NCI-H2196 (cell line): ENCODE data around the gene EVI5L.
"Not testable (repeated sequence)": the region's sequence is repeated elsewhere in the genome, so short reads cannot be mapped to it uniquely, and the experiment has no call there.

Experiments used
- DNase-seq: peaks from one replicate; lab custom pipeline; 2025; ENCODE audit not compliant: unreplicated experiment; lab: John Stamatoyannopoulos, UW

Gene EVI5L

DNA sequence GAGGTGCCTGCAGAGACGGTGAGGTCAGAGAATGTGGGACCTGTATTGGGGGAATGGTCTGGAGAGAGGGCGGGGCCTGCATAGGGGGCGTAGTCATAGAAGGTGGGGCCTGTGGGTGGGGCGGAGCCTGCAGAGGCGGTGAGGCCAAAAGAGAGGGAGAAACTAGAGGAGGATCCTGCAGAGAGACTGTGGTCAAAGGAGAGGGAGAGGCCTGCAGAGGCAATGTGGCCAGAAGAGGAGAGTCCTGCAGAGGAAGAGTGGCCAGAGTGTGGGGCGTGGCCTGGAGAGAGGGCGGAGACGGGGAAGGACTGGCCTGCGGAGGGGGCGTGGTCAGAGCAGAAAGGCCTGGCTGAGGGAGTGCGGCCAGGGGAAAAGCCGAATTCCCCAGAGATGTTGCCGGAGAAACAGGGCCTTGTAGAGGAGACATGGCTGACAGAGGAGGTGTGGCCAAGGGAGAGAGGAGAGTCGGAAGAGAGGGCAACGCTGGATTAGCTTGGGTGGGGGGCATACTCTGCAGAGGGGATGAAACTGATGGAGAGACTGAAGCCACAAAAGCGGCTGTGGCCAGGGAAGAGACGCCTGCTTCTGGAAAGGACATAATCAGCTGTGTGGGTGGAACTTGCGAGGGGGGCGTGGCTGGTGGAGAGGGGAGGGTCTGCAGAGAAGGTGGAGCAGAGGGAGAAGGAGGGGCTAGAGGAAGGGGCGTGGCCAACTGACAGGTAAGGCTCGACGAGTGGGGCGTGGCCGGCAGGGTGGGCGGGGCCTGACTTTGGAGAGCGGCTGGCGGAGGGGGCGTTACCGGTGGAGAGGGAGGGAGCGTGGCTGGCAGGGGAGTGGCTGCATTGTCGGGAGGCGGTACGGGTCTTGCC, 41.7 kb downstream of the EVI5L start:
- DNase-seq: peak; percentile 98

GRCh38 chr19:7872306-7873204, 42.5 kb downstream of the EVI5L start:
- no peak for DNase-seq

DNA sequence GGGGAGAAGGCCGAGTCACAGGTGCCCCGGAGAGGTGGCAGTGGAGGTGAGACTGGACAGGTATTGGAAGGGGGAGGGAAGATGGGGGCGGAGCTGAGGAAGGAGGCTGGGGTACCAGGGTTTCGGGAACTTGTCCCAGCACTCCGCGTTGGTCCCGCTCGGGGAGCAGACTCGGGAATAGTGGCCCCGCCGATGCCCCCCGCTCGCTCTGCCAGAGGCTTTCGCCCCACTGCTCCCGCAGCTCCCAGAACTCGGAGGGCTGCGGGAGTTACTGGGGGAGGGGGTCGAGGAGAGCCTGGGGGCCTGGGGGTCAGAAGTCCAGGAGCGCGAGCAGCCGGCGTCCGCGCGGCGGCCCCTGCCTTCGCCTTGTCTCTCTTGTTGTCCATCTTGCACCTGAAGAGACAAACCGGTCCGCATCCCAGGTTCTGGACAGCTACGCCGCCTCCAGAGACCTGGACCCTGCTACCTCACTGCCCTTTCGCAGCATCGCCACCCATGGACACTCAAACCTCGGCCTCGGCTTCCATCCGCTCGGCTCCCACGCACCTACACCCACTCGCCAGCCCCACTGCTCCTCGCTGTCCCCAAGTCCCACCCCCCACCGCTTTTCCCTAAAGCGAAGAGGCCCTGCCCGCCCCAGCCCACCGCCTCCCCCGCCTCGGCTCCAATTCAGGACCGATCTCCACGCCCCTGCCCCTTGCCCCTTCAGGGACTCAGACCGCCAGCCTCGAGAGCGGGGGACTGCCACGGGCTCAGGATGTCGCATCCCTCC, 43.5 kb downstream of the EVI5L start:
- DNase-seq: no peak

DNA sequence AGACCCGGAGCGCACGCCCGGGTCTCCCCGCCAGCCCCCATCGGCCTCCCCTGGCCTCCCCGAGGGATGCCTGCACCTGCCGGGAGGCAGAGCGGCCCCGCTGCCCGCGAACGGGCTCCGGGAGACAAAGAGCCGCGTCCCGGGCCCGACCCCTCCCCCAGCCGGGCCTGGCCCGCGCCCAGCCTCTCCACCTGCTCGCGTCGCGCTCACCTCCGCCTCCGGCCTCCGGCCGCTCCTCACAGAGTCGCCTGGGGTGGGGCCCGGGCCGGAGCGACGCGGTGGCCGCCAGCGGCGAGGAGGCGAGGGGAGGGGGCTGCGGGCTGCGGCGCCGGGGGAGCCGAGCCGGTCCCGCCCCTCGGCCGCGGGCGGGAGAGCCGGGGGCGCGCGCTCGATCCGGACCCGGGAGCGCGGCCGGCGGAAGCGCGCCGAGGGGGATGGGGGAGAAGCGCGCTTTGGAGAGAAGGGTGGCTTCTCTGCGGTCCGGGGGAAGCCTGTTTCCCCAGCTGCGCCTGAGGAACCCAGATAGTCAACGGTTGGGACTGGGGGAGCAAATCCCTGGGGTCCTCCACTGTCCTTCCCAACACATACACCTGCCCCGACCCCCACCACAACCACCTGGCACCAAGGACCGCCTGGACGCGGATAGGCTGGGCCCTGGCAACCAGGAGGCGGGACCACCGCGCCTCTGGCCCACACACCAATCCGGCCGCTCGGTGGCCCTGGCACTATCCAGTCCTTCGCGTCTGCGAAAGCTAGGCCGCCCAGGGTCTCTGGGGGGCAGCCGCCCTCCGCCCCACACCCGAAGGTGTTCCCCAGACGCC, 44.3 kb downstream of the EVI5L start, which contains the start of gene PRR36:
Gene PRR36, minus strand, starts transcription at position 315 of the 821 bp plus-strand sequence. CDS start 701 bp downstream, outside the sequence.
- DNase-seq: peak; percentile 88

DNA sequence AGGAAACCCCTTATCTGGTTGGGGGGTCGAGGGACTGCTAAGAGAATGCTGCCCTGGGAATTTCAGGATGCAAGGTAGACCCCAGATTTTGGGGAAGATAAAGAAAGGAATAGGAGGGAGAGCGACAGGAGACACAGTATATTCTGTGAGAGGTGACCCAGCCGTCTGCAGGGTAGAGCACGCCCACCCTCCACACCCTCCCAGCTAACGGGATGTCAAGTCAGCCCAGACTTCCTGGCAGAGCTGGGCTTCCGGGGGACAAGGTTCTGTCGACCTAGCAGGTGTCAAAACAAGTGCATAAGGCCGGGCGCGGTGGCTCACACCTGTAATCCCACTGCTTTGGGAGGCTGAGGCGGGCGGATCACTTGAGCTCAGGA, 44.9 kb downstream of the EVI5L start:
- no peak for DNase-seq

DNA sequence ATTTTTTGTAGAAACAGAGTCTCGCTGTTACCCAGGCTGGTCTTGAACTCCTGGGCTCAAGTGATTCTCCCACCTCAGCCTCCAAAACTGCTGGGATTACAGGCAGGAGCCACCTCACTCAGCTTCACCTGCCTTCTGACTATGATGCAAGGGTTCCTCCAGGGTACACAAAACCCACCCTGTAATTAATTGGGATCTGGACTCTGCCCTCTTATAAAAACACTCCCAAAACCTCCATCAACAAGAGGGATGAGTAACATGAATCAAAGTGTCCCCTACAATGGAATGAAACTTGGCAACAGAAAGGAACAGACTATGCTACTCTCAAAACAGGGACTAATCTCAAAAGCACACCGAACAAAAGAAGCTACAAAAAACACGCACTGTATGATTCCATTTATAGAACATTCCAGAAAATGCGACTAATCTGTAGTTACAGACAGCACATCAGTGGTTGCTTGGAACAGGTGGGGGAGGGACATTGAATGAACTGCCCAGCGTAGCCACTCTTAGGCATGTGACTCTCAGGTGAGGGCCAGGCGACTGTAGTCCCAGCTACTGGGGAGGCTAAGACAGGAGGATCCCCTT, 47.3 kb downstream of the EVI5L start:
- no peak for DNase-seq

- no peak for DNase-seq
These were observed 49.2 kb downstream of the EVI5L start for GRCh38 chr19:7879111-7879807.

DNA sequence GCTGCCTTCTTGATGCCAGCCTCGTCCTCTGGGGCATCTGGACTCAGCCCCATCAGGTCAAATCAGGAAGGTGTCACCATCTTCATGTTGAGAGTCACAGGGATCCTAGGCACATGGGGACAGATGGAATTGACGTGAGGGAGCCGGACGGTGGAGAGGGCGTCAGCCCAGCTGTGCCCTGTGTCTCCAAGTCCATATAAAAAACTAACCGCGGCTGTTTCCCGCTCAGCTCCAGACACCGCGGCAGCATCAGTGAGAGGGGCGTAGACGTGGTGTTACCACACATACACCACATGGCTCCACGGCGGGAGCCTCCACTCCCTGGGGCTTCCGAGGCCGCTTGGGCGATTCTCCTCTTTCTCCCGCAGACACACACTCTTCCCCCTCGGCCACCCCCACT, 49.8 kb downstream of the EVI5L start:
- no peak for DNase-seq

GRCh38 chr19:7881910-7882309, 51.9 kb downstream of the EVI5L start:
- DNase-seq: no peak

- DNase-seq: no peak
These were observed 53.1 kb downstream of the EVI5L start for GRCh38 chr19:7883105-7883504.

DNA sequence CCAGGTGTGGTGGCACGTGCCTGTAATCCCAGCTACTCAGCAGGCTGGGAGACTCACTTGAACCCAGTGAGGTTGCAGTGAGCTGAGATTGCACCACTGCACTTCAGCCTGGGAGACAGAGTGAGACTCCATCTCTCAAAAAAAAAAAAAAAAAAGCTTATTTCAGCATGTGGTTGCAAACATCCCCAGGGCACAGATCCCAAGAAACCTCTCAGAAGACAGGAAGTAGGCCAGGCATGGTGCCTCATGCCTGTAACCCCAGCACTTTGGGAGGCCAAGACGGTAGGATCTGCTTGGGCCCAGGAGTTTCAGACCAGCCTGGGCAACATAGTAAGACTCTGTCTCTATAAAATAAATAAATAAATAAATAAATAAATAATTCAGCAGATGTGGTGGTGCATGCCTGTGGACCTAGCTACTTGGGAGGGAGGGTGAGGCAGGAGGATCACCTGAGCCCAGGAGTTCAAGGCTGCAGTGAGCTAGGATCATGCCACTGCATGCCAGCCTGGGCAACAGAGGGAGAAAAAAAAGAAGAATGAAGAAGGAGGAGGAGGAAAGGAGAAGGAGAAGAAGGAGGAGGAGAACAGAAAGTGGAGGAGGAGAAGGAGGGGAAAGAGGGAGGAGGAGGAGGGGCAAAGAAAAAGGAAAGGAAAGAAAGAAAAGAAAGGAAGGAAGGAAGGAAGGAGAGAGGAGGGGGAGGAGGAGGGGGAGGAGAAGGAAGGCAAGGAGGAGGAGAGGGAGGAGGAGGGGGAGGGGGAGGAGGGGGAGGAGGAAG, 54.0 kb downstream of the EVI5L start:
- DNase-seq: no peak

DNA sequence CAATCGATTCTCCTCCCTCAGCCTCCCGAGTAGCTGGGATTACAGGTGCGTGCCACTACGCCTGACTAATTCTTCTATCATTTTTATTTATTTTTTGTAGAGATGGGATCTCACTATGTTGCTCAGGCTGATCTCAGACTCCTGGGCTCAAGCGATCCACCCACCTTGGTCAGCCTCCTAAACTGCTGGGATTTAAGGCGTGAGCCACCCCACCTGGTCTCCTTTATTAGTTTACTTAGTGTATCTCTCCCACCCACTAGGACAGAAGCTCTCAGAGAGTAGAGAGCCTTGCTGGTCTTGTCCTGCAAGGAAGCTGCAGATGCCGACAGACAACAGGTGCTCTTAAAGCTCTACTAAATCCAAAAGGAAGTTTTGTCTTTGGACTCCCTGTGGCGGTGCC, 55.8 kb downstream of the EVI5L start:
- no peak for DNase-seq

DNA sequence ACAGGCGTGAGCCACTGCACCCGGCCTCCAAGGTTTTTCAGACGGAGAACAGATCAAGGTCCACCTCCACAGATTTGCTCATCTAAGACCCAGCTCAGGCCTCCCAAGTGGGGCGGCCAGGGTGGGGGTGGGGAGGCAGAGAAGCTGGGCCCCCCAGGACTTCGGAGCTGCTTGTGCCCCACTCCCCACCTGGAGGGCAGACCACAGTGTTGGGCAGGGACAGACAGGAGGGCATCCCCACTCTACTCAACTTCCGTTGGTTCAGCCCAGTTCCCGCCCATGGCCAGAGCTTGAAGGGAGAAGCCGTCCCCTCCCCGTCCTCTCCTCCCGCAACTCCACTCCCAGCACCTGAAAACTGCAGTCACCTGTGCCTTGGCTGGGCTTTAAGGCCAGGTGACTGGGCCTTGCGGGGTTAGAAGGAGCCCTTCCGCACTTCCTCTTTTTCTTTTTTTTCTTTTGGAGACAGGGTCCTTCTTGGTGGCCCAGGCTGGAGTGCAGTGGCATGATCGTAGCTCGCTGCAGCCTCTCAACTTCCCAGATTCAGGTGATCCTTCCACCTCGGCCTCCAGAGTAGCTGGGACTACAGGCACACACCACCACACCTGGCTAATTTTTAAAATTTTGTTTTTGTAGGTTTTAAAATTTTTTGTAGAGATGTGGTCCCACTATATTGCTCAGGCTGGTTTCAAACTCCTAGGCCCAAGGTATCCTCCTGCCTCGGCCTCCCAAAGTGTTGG, 57.6 kb downstream of the EVI5L start:
- DNase-seq: no peak

GRCh38 chr19:7888145-7888825, 58.3 kb downstream of the EVI5L start, which contains the start of gene LRRC8E:
TSS of gene LRRC8E (plus strand) at chr19:7888510. CDS start at chr19:7895604, 7,094 bp downstream.
- no peak for DNase-seq

DNA sequence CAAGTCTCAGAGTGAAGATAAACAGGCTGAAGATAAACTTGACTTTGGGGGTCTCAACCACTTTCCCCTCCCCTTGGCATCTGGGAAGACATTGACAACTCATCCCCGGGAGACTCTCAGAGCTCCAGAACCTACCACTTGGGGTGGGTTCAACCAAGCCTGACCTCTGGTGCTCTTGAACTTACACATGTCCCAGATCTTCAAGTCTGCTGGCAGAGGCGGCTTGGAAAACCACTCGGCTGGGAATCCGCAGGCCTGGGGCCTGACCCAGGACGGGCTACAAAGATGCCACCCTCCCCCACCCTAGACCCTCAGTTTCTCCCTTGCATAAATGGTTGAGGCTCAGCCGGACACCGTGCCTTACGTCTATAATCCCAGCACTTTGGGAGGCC, 58.8 kb downstream of the EVI5L start:
- no peak for DNase-seq

DNA sequence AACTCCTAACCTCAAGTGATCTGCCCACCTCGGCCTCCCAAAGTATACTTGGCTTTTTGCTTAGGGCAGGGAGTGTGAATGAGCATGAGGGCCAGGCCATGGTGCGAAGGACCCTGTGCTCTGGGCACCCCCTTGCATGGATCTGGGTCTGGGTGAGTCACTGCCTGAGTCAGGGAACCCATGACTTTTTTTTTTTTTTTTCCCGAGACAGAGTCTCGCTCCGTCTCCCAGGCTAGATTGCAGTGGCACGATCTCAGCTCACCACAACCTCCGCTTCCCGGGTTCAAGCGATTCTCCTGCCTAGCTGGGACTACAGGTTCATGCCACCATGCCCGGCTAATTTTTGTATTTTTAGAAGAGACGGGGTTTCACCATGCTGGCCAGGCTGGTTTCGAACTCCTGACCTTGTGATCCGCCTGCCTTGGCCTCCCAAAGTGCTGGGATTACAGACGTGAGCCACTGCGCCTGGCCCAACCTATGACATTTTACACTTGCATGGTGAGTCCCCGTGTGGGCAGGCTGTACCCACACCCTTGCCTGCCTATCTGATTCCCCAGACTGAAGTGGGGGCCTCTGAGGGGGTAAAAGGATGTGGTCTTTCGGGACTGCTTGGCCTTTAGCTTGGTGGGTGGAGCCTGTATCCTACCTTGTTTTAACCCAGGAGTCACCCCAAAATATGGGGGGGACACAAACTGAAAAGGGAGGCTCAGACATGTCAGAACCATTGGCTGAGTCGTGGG, 63.5 kb downstream of the EVI5L start:
- not testable (repeated sequence) for DNase-seq
